AG20443 (cell line): ENCODE measurements around the gene IFT74.
"Not testable (repeated sequence)": the region's sequence is repeated elsewhere in the genome, so short reads cannot be mapped to it uniquely, and the experiment has no call there.

ENCODE experiments used
- DNase-seq: peaks from one replicate; pipeline ENCODE4 v3.0.0; 2012; ENCODE audit warnings: low spot score, mixed read lengths

The IFT74 gene

GRCh38 chr9:27073841-27074728 is 117.9 kb downstream of the IFT74 start:
- no peak for DNase-seq

- DNase-seq: no peak
Observed at GRCh38 chr9:27078685-27079084, 122.5 kb downstream of the IFT74 start.

- no peak for DNase-seq
Observed at GRCh38 chr9:27085456-27085855, 129.2 kb downstream of the IFT74 start.

GRCh38 chr9:27086818-27087680 is 130.8 kb downstream of the IFT74 start:
- peak; percentile 30 for DNase-seq

- peak; percentile 64 for DNase-seq
Observed at GRCh38 chr9:27088981-27089380, 132.8 kb downstream of the IFT74 start.

- no peak for DNase-seq
Observed at GRCh38 chr9:27089706-27090105, 133.5 kb downstream of the IFT74 start.

GRCh38 chr9:27090231-27090630 is 134.0 kb downstream of the IFT74 start:
- no peak for DNase-seq

- DNase-seq: no peak
Observed at GRCh38 chr9:27090711-27091110, 134.5 kb downstream of the IFT74 start.

GRCh38 chr9:27092496-27092895 is 136.3 kb downstream of the IFT74 start:
- not testable (repeated sequence) for DNase-seq

- DNase-seq: not testable (repeated sequence)
Observed at GRCh38 chr9:27093384-27094067, 137.3 kb downstream of the IFT74 start.

- DNase-seq: peak; percentile 80
Observed at GRCh38 chr9:27094640-27095298, 138.6 kb downstream of the IFT74 start.

- DNase-seq: no peak
Observed at GRCh38 chr9:27107241-27107640, 151.0 kb downstream of the IFT74 start.

- peak; percentile 31 for DNase-seq
Observed at GRCh38 chr9:27108981-27109541, 152.8 kb downstream of the IFT74 start, which contains the start of gene TEK. TSS of gene TEK (plus strand) at chr9:27109225. CDS start at chr9:27109591, 366 bp downstream.

- no peak for DNase-seq
Observed at GRCh38 chr9:27109621-27110020, 153.4 kb downstream of the IFT74 start.

GRCh38 chr9:27110181-27110580 is 154.0 kb downstream of the IFT74 start:
- DNase-seq: no peak

- no peak for DNase-seq
Observed at GRCh38 chr9:27112235-27112634, 156.0 kb downstream of the IFT74 start.
